Heart left ventricle (tissue), 16 donors: ENCODE data around the gene TMC3. TPM values are rescaled to one million over a fixed set of nuclear protein-coding genes. Genes with fewer than 3 reads are reported as not detected.

Experiments used
- ATAC-seq, 4 donors: fragments of 200-7000 bp; cut with Tn5 transposase; one replicate each; pipeline ENCODE4 v1.9.1; 2020 to 2022; ENCODE audit warnings: moderate library complexity in 4 of 4, mild to moderate bottlenecking in 3 of 4, moderate number of reproducible peaks in 1 of 4
- DNase-seq, 5 donors: peaks; one replicate each; pipeline ENCODE4 v3.0.0-alpha.2; 2020
- H3K27ac ChIP-seq, 12 donors: fragments of 200-600 bp; sonication (generic) in 4 of 12; one replicate each; pipeline versions ENCODE4 v1.5.0 to v1.8.0; 2016 to 2022; ENCODE audit warnings: mild to moderate bottlenecking in 2 of 12
- H3K27me3 ChIP-seq, 9 donors: fragments of 200-600 bp; sonication (generic) in 2 of 9; one replicate each; pipeline versions ENCODE4 v1.5.1 to v1.8.0; 2016 to 2022; ENCODE audit warnings: mild to moderate bottlenecking in 3 of 9
- H3K36me3 ChIP-seq, 9 donors: fragments of 200-600 bp; sonication (generic) in 2 of 9; one replicate each; pipeline versions ENCODE4 v1.5.0 to v1.8.0; 2018 to 2022; ENCODE audit warnings: mild to moderate bottlenecking in 2 of 9
- H3K4me1 ChIP-seq, 12 donors: fragments of 200-600 bp; sonication (generic) in 4 of 12; one replicate each; pipeline versions ENCODE4 v1.5.0 to v1.8.0; 2016 to 2022; ENCODE audit warnings: mild to moderate bottlenecking in 3 of 12
- H3K4me3 ChIP-seq, 12 donors: fragments of 200-600 bp; sonication (generic) in 4 of 12; one replicate each; pipeline versions ENCODE4 v1.5.0 to v1.8.0; 2017 to 2022; ENCODE audit warnings: mild to moderate bottlenecking in 9 of 12, moderate library complexity in 4 of 12
- H3K9me3 ChIP-seq, 12 donors: fragments of 200-600 bp; sonication (generic) in 4 of 12; one replicate each; pipeline versions ENCODE4 v1.5.0 to v1.8.0; 2016 to 2022; ENCODE audit warnings: mild to moderate bottlenecking in 1 of 12
- CTCF ChIP-seq, 12 donors: fragments of 200-600 bp; sonication (generic) in 4 of 12; IDR thresholded peaks; one replicate each; pipeline versions ENCODE4 v1.5.0 to v1.8.0; 2018 to 2022; ENCODE audit warnings: antibody characterized with exemption in 12 of 12, mild to moderate bottlenecking in 5 of 12
- POLR2A ChIP-seq, 2 donors: fragments of 450-650 bp; IDR thresholded peaks; one replicate each; pipeline ENCODE4 v1.6.1; 2017; ENCODE audit warnings: antibody characterized with exemption in 2 of 2, mild to moderate bottlenecking in 2 of 2, moderate library complexity in 2 of 2
- WGBS, 4 donors: extraction: QIAGEN DNeasy Blood & Tissue Kit in 2 of 4; methylation state at CpG; one replicate each; pipeline versions ENCODE4 v1.1.5 to v1.1.7; 2013 to 2018; 5-methylcytosine and 5-hydroxymethylcytosine counted together
- intact Hi-C, 10 donors: fragments of 100-400 bp; cut with DNase I; formaldehyde crosslinking; loops; one replicate each; pipeline versions ENCODE4 v1.11.1 to v1.14.2; 2022
- polyA plus RNA-seq, 2 donors: library from polyadenylated mRNA; stranded (reverse); fragments of 200-250 nt; gene quantifications; one replicate each; pipeline ENCODE4 v1.2.3, GENCODE V29; 2013
- total RNA-seq, 9 donors: library from RNA; depleted of rRNA in 2 of 9; stranded (reverse); fragments of >200 nt in 2 of 9; fragmentation: NEBNext Ultra II Directional in 3 of 9; extraction: Animal tissue kit (Norgen Biotek cat#: 25700) in 3 of 9; gene quantifications; one replicate each; pipeline versions ENCODE4 v1.1.0 to v1.2.4, GENCODE V29; 2016 to 2023
- donor health status: ischemic (EF 13 %, LVEDD 7.1; RV severe dilation, severe dysfunction).
- donor health status: healthy with polysubstance abuse.
- donor health status: DM: no; HTN: yes; CAD: no.
- donor health status: DM: no; HTN: no; CAD: no.
- donor health status: ischemic (EF 25% LVEDD 6.9; RV normal size, moderate dysfunction).
- donor health status: ischemic (EF 25% LVEDD 5.7; RV mildly dilated, moderate dysfunction).
- donor health status: healthy.
- donor health status: DM: yes; HTN: yes; CAD: no.
- donor health status: ischemic (EF 35%, LVEDD 5.7; RV mildly dilated, moderate dysfunction).
- donor health status: nonischemic (EF 11% LVEDD 7.7; RV severe dilation, severe dysfunction).
- donor health status: DM: yes; HTN: yes; CAD: no.
- donor health status: PGD.
- donor health status: ischemic (EF 29% LVEDD 5.4; RV normal size, mild dysfunction).
- donor health status: nonischemic (EF 23%, LVEDD 6.1; RV moderate dilation, normal function).

Gene TMC3
- total and polyA plus RNA-seq, 11 donors = 0.19 TPM; not detected in 10

GRCh38 chr15:81321667-81322066 lies 52.3 kb downstream of the TMC3 start:
- peaks cover 0 to 18% (median 7%) of the 10 kb centered on the region in 12 donors for H3K4me1 ChIP-seq
- no peaks in the 10 kb centered on the region for H3K9me3 ChIP-seq
- no peak for ATAC-seq
- peak overlapping the region in 1 of 12 donors; percentile 99 for H3K4me3 ChIP-seq
- no peak for DNase-seq
- H3K27me3 ChIP-seq = no peaks in the 10 kb centered on the region
- no peak for TF ChIP-seq POLR2A (IDR thresholded peaks at IDR 0.05)
- no peak for TF ChIP-seq CTCF (IDR thresholded peaks at IDR 0.05)
- intact Hi-C loops = loop anchor here in 3 of 10 donors (5.0 to 10.0 kb wide), 5 partner anchors 44 to 726 kb away; partner anchors contain the start of genes MESD (in 1 of the 3), MEX3B (in 1 of the 3) and TMC3 (in 1 of the 3)
- 83 to 98% (median 96%) methylated on average over 1 of the region's 1 CpG for WGBS, 4 donors
- H3K36me3 ChIP-seq = peaks cover 0 to 43% (median 31%) of the 10 kb centered on the region in 9 donors
- H3K27ac ChIP-seq = no peak overlapping the region

GRCh38 chr15:81317642-81318017 lies 56.4 kb downstream of the TMC3 start:
- intact Hi-C loops = no loop called here
- no peak for TF ChIP-seq CTCF (IDR thresholded peaks at IDR 0.05)
- no peak for TF ChIP-seq POLR2A (IDR thresholded peaks at IDR 0.05)
- no peak for ATAC-seq
- DNase-seq = no peak
- Histone ChIP-seq H3K4me3 (no peak overlapping the region), H3K36me3 (peaks cover 0 to 54% (median 39%) of the 10 kb centered on the region in 9 donors), H3K27me3 (no peaks in the 10 kb centered on the region), H3K27ac (no peak overlapping the region), H3K4me1 (peaks cover 0 to 14% (median 7%) of the 10 kb centered on the region in 12 donors), H3K9me3 (no peaks in the 10 kb centered on the region)
- 90 to 92% (median 91%) methylated on average over 6 of the region's 6 CpGs for WGBS, 4 donors

- H3K27ac ChIP-seq = no peak overlapping the region
- WGBS, 4 donors = 88 to 93% (median 91%) methylated on average over 3 of the region's 3 CpGs
- no peaks in the 10 kb centered on the region for H3K27me3 ChIP-seq
- H3K36me3 ChIP-seq = peaks cover 0 to 64% (median 39%) of the 10 kb centered on the region in 9 donors
- DNase-seq (no peak), ATAC-seq (no peak)
- no peak overlapping the region for H3K4me3 ChIP-seq
- no peak for TF ChIP-seq POLR2A (IDR thresholded peaks at IDR 0.05)
- no peak for TF ChIP-seq CTCF (IDR thresholded peaks at IDR 0.05)
- H3K4me1 ChIP-seq = peaks cover 0 to 26% (median 5%) of the 10 kb centered on the region in 12 donors
- intact Hi-C loops = no loop called here
- no peaks in the 10 kb centered on the region for H3K9me3 ChIP-seq
Observed at GRCh38 chr15:81316267-81316666, 57.7 kb downstream of the TMC3 start.

- Histone ChIP-seq H3K4me3 (no peak overlapping the region), H3K4me1 (peaks cover 0 to 33% (median 5%) of the 10 kb centered on the region in 12 donors), H3K27me3 (no peaks in the 10 kb centered on the region), H3K9me3 (no peaks in the 10 kb centered on the region), H3K36me3 (peaks cover 0 to 59% (median 32%) of the 10 kb centered on the region in 9 donors), H3K27ac (no peak overlapping the region)
- DNase-seq = no peak
- no peak for ATAC-seq
- WGBS, 4 donors = 91 to 93% (median 92%) methylated on average over 14 of the region's 14 CpGs
- intact Hi-C loops = no loop called here
- TF ChIP-seq POLR2A (IDR thresholded peaks at IDR 0.05) (no peak), CTCF (IDR thresholded peaks at IDR 0.05) (no peak)
Observed at GRCh38 chr15:81315452-81316175, 58.4 kb downstream of the TMC3 start.
